Endothelial cell of umbilical vein (primary cell): ENCODE results near the gene JAM2. TPM values are rescaled to one million over a fixed set of nuclear protein-coding genes. Genes with fewer than 3 reads are reported as not detected.

ENCODE experiments used
- BruUV-seq: library from RNA; stranded (reverse); fragments of 400-500 nt; replicated peaks from 2 replicates; lab custom pipeline; 2021; lab: Mats Ljungman, UMichigan
- CTCF ChIA-PET: fragments of 300-600, 350-600 bp; sonication (Branson Sonifier 250); formaldehyde crosslinking; loops from one replicate; lab custom pipeline; 2021; ENCODE audit warnings: antibody characterized with exemption, inconsistent platforms; lab: Charles Lee
- POLR2A ChIA-PET: fragments of 300-600, 350-600 bp; sonication (Branson Sonifier 250); formaldehyde crosslinking; loops from one replicate; lab custom pipeline; 2021; ENCODE audit warnings: antibody characterized with exemption, inconsistent platforms; lab: Charles Lee
- DNase-seq: peaks from one replicate; pipeline ENCODE4 v3.0.0-alpha.2; 2011; ENCODE audit warnings: low read depth, low spot score
- FAIRE-seq: peaks from 2 replicates; lab custom pipeline; 2011; peaks lifted over from hg19 to GRCh38; lab: Jason Lieb, UNC
- H2AFZ ChIP-seq: 2 replicates; pipeline ENCODE4 v1.6.0; 2012; ENCODE audit warnings: low read depth, low read length, control low read depth, inconsistent platforms
- H3K27ac ChIP-seq: 2 replicates; pipeline ENCODE4 v1.5.1; 2011; ENCODE audit warnings: low read depth, mild to moderate bottlenecking, control low read depth, low read length, moderate library complexity; ENCODE audit not compliant: insufficient read depth
- H3K27me3 ChIP-seq, 2 experiments: 2 replicates each; pipeline versions ENCODE4 v1.6.0 to v1.6.1; 2011; ENCODE audit warnings: low read length in 2 of 2, mixed read lengths in 1 of 2; ENCODE audit not compliant: control insufficient read depth in 2 of 2, insufficient read depth in 2 of 2
- H3K36me3 ChIP-seq, 2 experiments: 2 replicates in 1 of 2; 3 replicates in 1 of 2; pipeline ENCODE4 v1.5.1; 2011; ENCODE audit warnings: low read length in 2 of 2, mild to moderate bottlenecking in 1 of 2, moderate library complexity in 1 of 2; ENCODE audit not compliant: control insufficient read depth in 2 of 2, insufficient read depth in 2 of 2; ENCODE audit errors: extremely low read depth in 1 of 2
- H3K4me1 ChIP-seq: 3 replicates; pipeline ENCODE4 v1.5.1; 2011; ENCODE audit warnings: mild to moderate bottlenecking, low read length; ENCODE audit not compliant: control insufficient read depth, insufficient read depth; ENCODE audit errors: extremely low read depth
- H3K4me2 ChIP-seq: 2 replicates; pipeline ENCODE4 v1.6.1; 2011; ENCODE audit warnings: low read length, control low read depth, mixed read lengths; ENCODE audit not compliant: insufficient read depth
- H3K4me3 ChIP-seq, 3 experiments: fragments of 200-600 bp in 1 of 3; sonication (generic), shearing (Covaris generic) in 1 of 3; replicated peaks in 1 of 3; 2 replicates each; pipeline ENCODE4 v1.5.1; 2011 to 2016; ENCODE audit warnings: control low read depth in 3 of 3, low read length in 3 of 3, mild to moderate bottlenecking in 2 of 3, inconsistent platforms in 1 of 3, low read depth in 1 of 3, moderate library complexity in 1 of 3; ENCODE audit not compliant: insufficient read depth in 1 of 3
- H3K79me2 ChIP-seq: 2 replicates; pipeline ENCODE4 v1.6.0; 2012; ENCODE audit warnings: low read length, inconsistent platforms; ENCODE audit not compliant: control insufficient read depth, insufficient read depth
- H3K9ac ChIP-seq: replicated peaks from 2 replicates; pipeline ENCODE3; 2011; ENCODE audit warnings: low read length, control low read depth; ENCODE audit not compliant: insufficient read depth; ENCODE audit errors: extremely low read depth
- H3K9me1 ChIP-seq: replicated peaks from 3 replicates; pipeline ENCODE4 v1.6.0; 2011; ENCODE audit warnings: mild to moderate bottlenecking, low read length; ENCODE audit not compliant: control insufficient read depth, insufficient read depth; ENCODE audit errors: extremely low read depth
- H3K9me3 ChIP-seq: replicated peaks from 2 replicates; pipeline ENCODE4 v1.5.1; 2012; ENCODE audit warnings: low read length, inconsistent platforms; ENCODE audit not compliant: control insufficient read depth, insufficient read depth
- H4K20me1 ChIP-seq: replicated peaks from 2 replicates; pipeline ENCODE3; 2011; ENCODE audit warnings: mild to moderate bottlenecking, low read length; ENCODE audit not compliant: control insufficient read depth, insufficient read depth; ENCODE audit errors: extremely low read depth
- FOS ChIP-seq: IDR thresholded peaks from 2 replicates; pipeline ENCODE4 v1.6.1; 2011; ENCODE audit warnings: mild to moderate bottlenecking, low read length, moderate library complexity, borderline replicate concordance; ENCODE audit not compliant: insufficient read depth
- MAX ChIP-seq: IDR thresholded peaks from 2 replicates; pipeline ENCODE4 v1.6.1; 2011; ENCODE audit not compliant: insufficient read depth, insufficient read length
- POLR2A ChIP-seq: IDR thresholded peaks from 2 replicates; pipeline ENCODE4 v1.6.1; 2012; ENCODE audit warnings: low read depth, mild to moderate bottlenecking, control low read depth, low read length
- POLR2AphosphoS5 ChIP-seq: IDR thresholded peaks from 2 replicates; pipeline ENCODE4 v1.6.1; 2012; ENCODE audit warnings: low read depth, mild to moderate bottlenecking, control low read depth, low read length, moderate library complexity; ENCODE audit not compliant: insufficient read depth
- dilution Hi-C: fragments of 300-500 bp; cut with MboI; formaldehyde crosslinking; loops from one replicate; pipeline ENCODE4 v1.15.0; 2019; ENCODE audit warnings: low sequenced_read_pairs; ENCODE audit not compliant: extremely low pct_ligation_motif_present
- intact Hi-C: fragments of 100-400 bp; cut with micrococcal nuclease; formaldehyde crosslinking; loops from one replicate; pipeline ENCODE4 v1.10.0; 2022
- polyA plus RNA-seq, 4 experiments: library from polyadenylated mRNA; depleted of rRNA in 3 of 4; stranded (reverse) in 3 of 4; unstranded in 1 of 4; fragments of >200 nt; gene quantifications; 2 replicates each; pipeline versions ENCODE4 v1.2.1 to v1.2.3, GENCODE V29; 2011 to 2012; ENCODE audit warnings: missing spikeins in 1 of 4
- total RNA-seq: library from RNA; stranded (reverse); gene quantifications from 2 replicates; pipeline ENCODE4 v1.2.3, GENCODE V29; 2021

The JAM2 gene
- total and polyA plus RNA-seq, 2 donors (not counting 3 experiments of a cell fraction or from before 2014, with no cell fraction given): 0.14 to 0.20 TPM

GRCh38 chr21:25752416-25752815 lies 113.4 kb downstream of the JAM2 start:
- H3K36me3 ChIP-seq: peaks cover 5 to 7% of the 10 kb centered on the region in 2 experiments
- H3K4me1 ChIP-seq: peaks cover 4% of the 10 kb centered on the region
- H3K79me2 ChIP-seq: no peaks in the 10 kb centered on the region
- no peaks in the 10 kb centered on the region for H4K20me1 ChIP-seq
- DNase-seq (no peak), FAIRE-seq (no peak)
- H3K4me2 ChIP-seq: no peak overlapping the region
- TF ChIP-seq POLR2AphosphoS5: no peak
- TF ChIP-seq FOS: no peak
- TF ChIP-seq POLR2A: no peak
- no peak for TF ChIP-seq MAX
- intact Hi-C loops (no loop called here), dilution Hi-C loops (no loop called here)
- CTCF ChIA-PET: interaction anchor here (1.8 to 1.9 kb wide), 2 partner anchors 9 to 10 kb away, joined by 5 to 7 read pairs; no protein-coding TSS in a partner anchor
- H3K9me1 ChIP-seq: no peaks in the 10 kb centered on the region
- H3K27ac ChIP-seq: no peak overlapping the region
- no peak overlapping the region for H2AFZ ChIP-seq
- BruUV-seq: no TSS peak
- POLR2A ChIA-PET: no interaction called here
- H3K4me3 ChIP-seq: no peak overlapping the region
- no peaks in the 10 kb centered on the region for H3K27me3 ChIP-seq
- H3K9ac ChIP-seq: no peak overlapping the region
- H3K9me3 ChIP-seq: no peaks in the 10 kb centered on the region

GRCh38 chr21:25756190-25756932 lies 117.3 kb downstream of the JAM2 start:
- Histone ChIP-seq H3K9me3 (no peaks in the 10 kb centered on the region), H3K4me2 (no peak overlapping the region), H3K79me2 (no peaks in the 10 kb centered on the region), H3K9me1 (no peaks in the 10 kb centered on the region), H4K20me1 (no peaks in the 10 kb centered on the region), H3K4me1 (peaks cover 10% of the 10 kb centered on the region), H3K4me3 (no peak overlapping the region), H3K27me3 (no peaks in the 10 kb centered on the region), H3K9ac (no peak overlapping the region), H2AFZ (no peak overlapping the region), H3K36me3 (peaks cover 7 to 11% of the 10 kb centered on the region in 2 experiments), H3K27ac (no peak overlapping the region)
- FAIRE-seq (no peak), DNase-seq (peak; percentile 35)
- BruUV-seq: no TSS peak
- TF ChIP-seq FOS: no peak
- ChIA-PET CTCF (interaction anchor here (1.7 to 2.2 kb wide), 2 partner anchors 8 to 45 kb away, joined by 5 to 7 read pairs; no protein-coding TSS in a partner anchor), POLR2A (no interaction called here)
- intact Hi-C loops (no loop called here), dilution Hi-C loops (no loop called here)
